Left lung (tissue), 10 donors: ENCODE results near the gene CHFR. TPM values are rescaled to one million over a fixed set of nuclear protein-coding genes. Genes with fewer than 3 reads are reported as not detected.

Source experiments
- ATAC-seq: fragments of 200-7000 bp; cut with Tn5 transposase; one replicate; pipeline ENCODE4 v1.9.1; 2020; ENCODE audit warnings: moderate library complexity
- DNase-seq, 4 donors: peaks; one replicate each; pipeline ENCODE4 v3.0.0-alpha.2; 2013 to 2020
- H3K27ac ChIP-seq, 2 donors: fragments of 200-600 bp; sonication (generic) in 1 of 2; one replicate each; pipeline versions ENCODE4 v1.5.0 to v1.8.0; 2020 to 2021
- H3K27me3 ChIP-seq, 2 donors: fragments of 200-600 bp; sonication (generic) in 1 of 2; one replicate each; pipeline versions ENCODE4 v1.5.0 to v1.8.0; 2020 to 2021
- H3K36me3 ChIP-seq, 2 donors: fragments of 200-600 bp; sonication (generic) in 1 of 2; one replicate each; pipeline versions ENCODE4 v1.5.0 to v1.8.0; 2020 to 2021
- H3K4me1 ChIP-seq, 2 donors: fragments of 200-600 bp; one replicate each; pipeline ENCODE4 v1.8.0; 2021
- H3K4me3 ChIP-seq, 2 donors: fragments of 200-600 bp; sonication (generic) in 1 of 2; one replicate each; pipeline versions ENCODE4 v1.5.0 to v1.8.0; 2020 to 2021; ENCODE audit warnings: mild to moderate bottlenecking in 1 of 2
- H3K9me3 ChIP-seq, 2 donors: fragments of 200-600 bp; sonication (generic) in 1 of 2; one replicate each; pipeline versions ENCODE4 v1.5.0 to v1.8.0; 2020 to 2021
- intact Hi-C, 2 donors: fragments of 100-400 bp; cut with DNase I; formaldehyde crosslinking; loops; one replicate each; pipeline versions ENCODE4 v1.11.2 to v1.14.2; 2022
- polyA plus RNA-seq, 6 donors: library from polyadenylated mRNA; unstranded; fragments of 120-200 nt; gene quantifications; one replicate each; pipeline ENCODE4 v1.2.1, GENCODE V29; 2013; ENCODE audit not compliant: insufficient read length in 6 of 6
- total RNA-seq, 2 donors: library from RNA; stranded (reverse); fragmentation: NEBNext Ultra II Directional; extraction: Animal tissue kit (Norgen Biotek cat#: 25700); gene quantifications; one replicate each; pipeline ENCODE4 v1.2.1, GENCODE V29; 2021
- TF ChIP-seq, protein P1 (sequence below), 2 donors: fragments of 200-600 bp; sonication (generic) in 1 of 2; IDR thresholded peaks; one replicate each; pipeline versions ENCODE4 v1.5.0 to v1.8.0; 2021; ENCODE audit warnings: antibody characterized with exemption in 2 of 2
- donor health status: DM: no; HTN: yes; CAD: no.
- donor health status: DM: no; HTN: no; CAD: no.

CHFR gene
- total and polyA plus RNA-seq, 8 donors: 21.0 to 62.6 (median 26.4) TPM

DNA sequence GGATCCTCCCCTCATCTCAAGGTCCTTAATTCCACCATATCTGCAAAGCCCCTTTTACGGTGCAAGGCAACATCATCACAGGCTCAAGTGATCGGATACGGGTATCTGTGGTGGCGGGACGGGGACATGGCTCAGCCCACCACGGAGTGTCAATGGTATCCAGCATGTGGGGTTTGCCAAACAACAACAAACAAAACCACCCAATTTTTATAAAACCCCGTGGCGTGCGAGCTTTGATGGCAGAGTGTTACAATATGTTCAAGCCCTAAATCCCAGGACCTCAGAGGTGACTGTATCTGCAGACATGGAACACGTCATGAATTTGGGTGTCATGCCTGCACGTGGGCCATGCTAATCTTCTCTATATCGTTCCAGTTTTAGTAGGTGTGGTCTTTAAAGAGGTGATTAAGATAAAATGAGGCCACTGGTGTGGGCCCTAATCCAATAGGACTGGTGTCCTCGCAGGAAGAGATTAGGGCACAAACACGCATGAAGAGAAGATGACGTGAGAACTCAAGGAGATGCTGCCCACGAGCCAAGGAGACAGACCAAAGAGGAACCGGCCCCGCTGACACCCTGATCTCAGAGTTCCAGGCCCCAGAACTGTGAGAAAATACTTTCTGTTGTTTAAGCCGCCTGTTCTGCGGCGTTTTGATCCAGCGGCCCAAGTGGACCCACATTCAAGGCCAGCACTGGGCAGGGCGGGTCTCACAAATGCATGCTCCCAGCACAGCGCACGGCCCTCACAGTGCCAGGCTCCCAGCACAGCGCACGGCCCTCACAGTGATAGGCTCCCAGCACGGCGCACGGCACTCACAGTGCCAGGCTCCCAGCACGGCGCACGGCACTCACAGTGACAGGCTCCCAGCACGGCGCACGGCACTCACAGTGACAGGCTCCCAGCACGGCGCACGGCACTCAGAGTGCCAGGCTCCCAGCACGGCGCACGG is 52.1 kb downstream of the CHFR start:
- TF ChIP-seq, protein P1, sequence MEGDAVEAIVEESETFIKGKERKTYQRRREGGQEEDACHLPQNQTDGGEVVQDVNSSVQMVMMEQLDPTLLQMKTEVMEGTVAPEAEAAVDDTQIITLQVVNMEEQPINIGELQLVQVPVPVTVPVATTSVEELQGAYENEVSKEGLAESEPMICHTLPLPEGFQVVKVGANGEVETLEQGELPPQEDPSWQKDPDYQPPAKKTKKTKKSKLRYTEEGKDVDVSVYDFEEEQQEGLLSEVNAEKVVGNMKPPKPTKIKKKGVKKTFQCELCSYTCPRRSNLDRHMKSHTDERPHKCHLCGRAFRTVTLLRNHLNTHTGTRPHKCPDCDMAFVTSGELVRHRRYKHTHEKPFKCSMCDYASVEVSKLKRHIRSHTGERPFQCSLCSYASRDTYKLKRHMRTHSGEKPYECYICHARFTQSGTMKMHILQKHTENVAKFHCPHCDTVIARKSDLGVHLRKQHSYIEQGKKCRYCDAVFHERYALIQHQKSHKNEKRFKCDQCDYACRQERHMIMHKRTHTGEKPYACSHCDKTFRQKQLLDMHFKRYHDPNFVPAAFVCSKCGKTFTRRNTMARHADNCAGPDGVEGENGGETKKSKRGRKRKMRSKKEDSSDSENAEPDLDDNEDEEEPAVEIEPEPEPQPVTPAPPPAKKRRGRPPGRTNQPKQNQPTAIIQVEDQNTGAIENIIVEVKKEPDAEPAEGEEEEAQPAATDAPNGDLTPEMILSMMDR (IDR thresholded peaks at IDR 0.05): no peak
- no peak overlapping the region for H3K27ac ChIP-seq
- intact Hi-C loops: no loop called here
- no peaks in the 10 kb centered on the region for H3K27me3 ChIP-seq
- peaks cover 0 to 3% of the 10 kb centered on the region in 2 donors for H3K4me1 ChIP-seq
- no peak for DNase-seq
- no peaks in the 10 kb centered on the region for H3K9me3 ChIP-seq
- H3K4me3 ChIP-seq: no peak overlapping the region
- peaks cover 0 to 53% of the 10 kb centered on the region in 2 donors for H3K36me3 ChIP-seq
- ATAC-seq: no peak

DNA sequence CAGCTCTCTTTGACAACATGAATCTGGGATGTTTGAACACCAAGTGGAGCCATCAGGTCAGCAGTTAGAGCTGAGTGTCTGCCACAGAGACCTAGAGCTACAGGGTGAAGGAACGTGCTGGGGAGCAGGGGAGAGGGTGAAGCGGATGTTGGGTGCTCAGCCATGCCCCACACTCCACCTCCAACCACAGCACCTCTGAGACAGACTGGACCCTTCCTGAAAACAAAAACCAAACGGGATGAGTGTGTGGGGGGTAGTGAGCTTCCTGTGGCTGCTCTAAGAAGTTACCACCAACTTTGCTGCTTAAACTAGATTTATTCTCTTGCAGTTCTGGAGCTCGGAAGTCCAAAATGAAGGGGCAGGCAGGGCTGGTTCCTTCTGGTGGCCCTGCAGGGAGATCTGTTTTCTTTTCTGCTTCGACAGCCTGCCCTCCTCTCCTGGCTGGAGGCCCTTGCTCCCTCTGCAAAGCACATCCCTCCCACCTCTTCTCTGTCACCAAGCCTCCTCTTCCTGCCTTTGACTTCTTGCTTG is 53.2 kb downstream of the CHFR start:
- no peak for ATAC-seq
- Histone ChIP-seq H3K27me3 (no peaks in the 10 kb centered on the region), H3K4me3 (no peak overlapping the region), H3K9me3 (no peaks in the 10 kb centered on the region), H3K27ac (no peak overlapping the region), H3K4me1 (peaks cover 3 to 5% of the 10 kb centered on the region in 2 donors), H3K36me3 (peaks cover 0 to 45% of the 10 kb centered on the region in 2 donors)
- no peak for DNase-seq
- intact Hi-C loops: no loop called here
- TF ChIP-seq, protein P1 (IDR thresholded peaks at IDR 0.05): no peak

DNA sequence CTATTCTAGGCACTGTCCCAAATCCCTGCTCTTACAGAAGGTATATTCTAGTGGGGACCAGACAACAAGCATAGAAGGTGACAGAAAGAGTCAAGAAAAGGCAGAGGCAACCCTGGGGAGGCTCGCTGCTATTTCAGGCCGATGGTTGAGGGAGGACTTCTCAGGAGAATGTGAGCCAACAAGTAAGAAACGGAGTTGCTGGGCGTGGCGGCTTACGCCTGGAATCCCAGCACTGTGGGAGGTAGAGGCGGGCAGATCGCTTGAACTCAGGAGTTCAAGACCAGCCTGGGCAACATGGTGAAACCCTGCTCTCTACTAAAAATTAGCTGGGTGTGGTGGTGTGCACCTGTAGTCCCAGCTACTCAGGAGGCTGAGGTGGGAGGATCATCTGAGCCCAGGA is 54.1 kb downstream of the CHFR start:
- ATAC-seq (no peak), DNase-seq (no peak)
- intact Hi-C loops: no loop called here
- H3K4me1 ChIP-seq: peaks cover 3 to 6% of the 10 kb centered on the region in 2 donors
- TF ChIP-seq, protein P1 (IDR thresholded peaks at IDR 0.05): no peak
- peaks cover 0 to 37% of the 10 kb centered on the region in 2 donors for H3K36me3 ChIP-seq
- no peak overlapping the region for H3K4me3 ChIP-seq
- H3K9me3 ChIP-seq: no peaks in the 10 kb centered on the region
- H3K27me3 ChIP-seq: no peaks in the 10 kb centered on the region
- H3K27ac ChIP-seq: no peak overlapping the region

DNA sequence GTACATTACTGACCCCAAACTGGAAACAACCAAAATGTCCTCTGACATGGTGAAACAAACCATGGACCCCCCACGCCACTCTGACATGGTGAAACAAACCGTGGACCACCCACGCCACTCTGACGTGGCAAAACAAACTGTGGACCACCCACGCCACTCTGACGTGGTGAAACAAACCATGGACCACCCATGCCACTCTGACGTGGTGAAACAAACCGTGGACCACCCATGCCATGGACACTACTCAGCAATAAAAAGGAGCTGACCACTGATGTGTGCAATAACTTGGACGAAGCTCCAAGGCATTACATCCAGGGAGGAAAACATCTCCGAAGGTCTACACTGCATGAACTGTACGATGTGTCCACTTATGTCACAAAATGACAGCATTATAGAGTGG is 55.6 kb downstream of the CHFR start:
- Histone ChIP-seq H3K27me3 (no peaks in the 10 kb centered on the region), H3K9me3 (no peaks in the 10 kb centered on the region), H3K27ac (no peak overlapping the region), H3K36me3 (peaks cover 0 to 32% of the 10 kb centered on the region in 2 donors), H3K4me3 (no peak overlapping the region), H3K4me1 (peaks cover 5 to 21% of the 10 kb centered on the region in 2 donors)
- TF ChIP-seq, protein P1 (IDR thresholded peaks at IDR 0.05): no peak
- ATAC-seq: no peak
- intact Hi-C loops: no loop called here
- DNase-seq: no peak
